ENCODE data around the gene SRRM2.

The SRRM2 gene

DNA sequence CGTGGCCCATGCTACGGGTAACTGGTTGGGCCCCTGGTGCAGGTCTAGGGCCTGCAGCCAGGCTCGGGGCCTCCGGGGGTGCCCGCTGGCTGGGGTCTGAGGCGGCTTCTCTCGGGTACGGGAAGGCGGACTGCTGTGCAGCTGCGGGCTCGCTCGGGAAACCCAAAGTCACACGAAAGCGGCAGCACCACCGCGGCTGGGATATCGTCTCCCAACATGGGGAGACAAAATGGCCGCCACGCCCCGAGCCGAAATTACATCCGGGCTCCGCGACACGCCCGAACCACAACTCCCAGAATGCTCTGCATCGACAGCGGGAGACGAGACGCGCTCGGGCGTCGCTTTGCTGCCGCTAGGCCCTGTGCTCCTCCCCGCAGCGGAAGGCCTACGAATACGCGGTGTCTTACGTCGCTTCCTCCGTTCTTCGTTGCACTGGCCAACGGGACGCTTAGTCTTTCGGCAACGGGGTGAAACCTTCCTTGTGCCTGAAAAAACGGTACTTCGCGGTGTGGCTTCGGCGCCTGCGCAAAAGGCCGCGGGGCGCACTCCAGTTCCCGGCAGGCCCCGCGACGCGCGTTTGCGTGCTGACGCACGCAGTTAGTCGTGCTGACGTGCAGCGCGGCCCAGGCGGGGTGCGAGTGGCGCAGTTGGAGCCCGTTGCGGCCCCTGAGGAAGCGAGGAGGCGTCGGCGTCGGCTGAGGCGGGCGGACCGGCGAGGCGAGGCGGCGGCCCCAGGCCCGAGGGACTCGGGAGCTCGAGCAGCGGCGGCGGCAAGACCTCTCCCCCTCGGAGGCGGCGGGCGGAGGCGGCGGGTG lies at the start of gene SRRM2:
Gene SRRM2, plus strand, starts transcription at position 604 of the 815 bp plus-strand sequence. CDS start 3,727 bp downstream, outside the sequence.
- peak; percentile 81 for DNase-seq

DNA sequence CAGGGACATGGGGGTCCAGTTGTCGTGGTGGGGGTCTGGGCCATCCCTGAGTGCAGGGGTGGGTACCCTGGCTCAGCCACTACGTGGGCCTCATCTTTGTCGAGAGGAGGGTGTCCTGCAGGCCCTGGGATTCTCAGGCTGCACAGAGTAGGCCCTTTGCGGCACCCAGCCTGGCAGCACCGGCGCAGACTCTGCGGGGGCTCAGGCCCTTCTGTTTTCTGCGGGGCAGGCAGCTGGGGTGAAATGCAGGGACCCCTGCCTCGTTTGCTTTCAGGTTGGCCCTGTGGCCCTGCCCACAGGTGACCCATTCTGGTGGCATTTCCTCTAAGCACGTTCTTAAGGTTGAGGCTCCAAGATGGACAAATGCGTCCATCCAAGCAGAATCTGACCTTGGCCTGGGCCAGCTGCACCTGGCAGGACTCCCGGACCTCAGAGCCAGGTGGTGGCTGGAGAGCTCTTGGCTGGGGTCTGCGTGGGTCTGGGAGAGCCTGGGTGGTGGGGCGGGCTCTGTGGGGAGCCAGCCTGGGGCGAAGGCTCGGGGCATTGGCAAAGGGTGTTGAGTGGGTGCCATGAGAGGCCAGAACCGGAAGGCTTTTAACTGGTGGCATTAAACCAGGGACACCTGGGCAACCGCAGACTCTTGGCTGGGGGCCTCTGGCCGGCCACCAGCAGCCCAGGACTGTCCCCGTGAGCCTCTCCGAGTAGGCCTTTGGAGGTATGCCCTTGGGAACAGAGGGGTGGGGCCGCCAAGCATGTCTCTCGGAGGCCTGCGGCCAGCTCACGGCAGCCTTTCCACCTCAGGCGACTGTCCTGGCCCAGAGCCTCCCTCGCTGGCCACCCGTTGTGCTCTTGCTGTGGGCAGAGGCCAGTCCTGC lies 49.3 kb upstream of the SRRM2 start:
- DNase-seq, result no peak

DNA sequence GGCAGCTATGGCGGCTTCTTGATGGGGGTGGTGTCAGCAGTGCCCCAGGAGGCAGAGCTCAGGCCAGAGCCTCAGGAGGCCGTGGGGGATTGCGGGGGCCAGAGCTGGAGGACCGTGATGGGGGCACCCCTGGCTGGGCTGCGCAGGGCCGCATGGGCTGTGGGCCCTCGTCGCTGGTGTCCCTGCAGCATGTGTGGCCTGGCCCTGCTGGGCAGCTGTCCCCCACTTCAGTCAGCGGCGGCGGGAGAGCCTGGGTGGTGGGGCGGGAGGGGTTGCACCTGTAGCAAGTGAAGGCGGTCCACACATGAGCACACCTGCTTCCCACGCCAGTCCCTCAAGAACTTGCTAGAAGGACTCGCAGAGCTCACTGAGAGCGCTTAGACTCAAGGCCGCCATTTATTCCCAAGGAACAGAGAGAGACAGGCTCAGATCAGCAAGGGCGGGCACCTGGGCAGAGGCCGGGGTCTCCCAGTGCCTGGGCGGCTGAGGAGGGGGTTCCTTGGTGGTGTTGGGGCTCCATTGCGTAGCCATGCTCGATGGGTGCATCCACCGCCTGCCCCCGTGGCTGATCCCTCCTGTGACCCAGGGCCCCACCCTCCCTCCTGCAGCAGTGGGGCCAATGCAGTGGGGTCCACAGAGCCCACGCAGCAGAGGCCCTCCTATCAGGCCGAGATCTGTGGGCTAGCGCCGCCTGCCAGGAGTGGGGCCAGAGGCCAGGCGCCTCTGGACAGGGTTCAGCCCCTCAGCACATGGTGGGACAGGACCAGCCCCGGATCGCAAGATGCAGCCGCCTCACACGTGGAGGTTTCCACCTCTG lies 48.1 kb upstream of the SRRM2 start:
- no peak for DNase-seq

DNA sequence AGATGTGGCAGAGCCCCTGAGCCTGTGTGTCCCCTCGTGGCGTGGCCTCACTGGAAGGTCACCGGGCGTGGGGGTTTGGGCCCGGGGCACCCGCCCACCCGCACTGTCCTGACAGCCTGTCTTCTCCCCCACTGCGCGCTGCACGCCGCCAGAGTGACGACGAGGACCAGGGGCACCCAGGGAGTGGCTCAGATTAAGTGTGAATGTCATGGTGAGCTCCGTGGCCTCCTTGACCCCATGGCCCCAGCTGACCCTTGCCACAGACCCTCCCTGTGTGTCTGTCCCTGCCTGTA lies 47.5 kb upstream of the SRRM2 start:
- DNase-seq, result no peak

DNA sequence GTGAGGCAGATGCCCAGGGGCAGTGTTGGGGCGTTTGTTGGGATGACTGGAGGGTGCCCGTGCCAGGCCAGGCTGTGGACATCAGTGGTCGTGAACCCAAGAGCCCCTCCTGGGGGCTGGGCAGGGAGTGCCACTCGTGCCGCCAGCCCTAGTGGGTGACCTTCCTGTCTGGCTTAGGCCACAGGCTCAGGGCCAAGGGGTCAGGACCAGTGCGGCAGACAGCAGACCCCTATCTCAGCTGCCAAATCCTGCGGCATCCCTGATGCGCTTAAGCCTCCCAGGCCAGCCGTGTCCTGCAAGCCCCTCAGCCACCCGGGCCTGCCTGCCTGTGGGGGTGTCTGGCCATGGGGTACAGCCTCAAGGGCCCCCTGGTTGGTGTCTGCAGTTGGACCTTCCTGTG lies 47.1 kb upstream of the SRRM2 start:
- no peak for DNase-seq

DNA sequence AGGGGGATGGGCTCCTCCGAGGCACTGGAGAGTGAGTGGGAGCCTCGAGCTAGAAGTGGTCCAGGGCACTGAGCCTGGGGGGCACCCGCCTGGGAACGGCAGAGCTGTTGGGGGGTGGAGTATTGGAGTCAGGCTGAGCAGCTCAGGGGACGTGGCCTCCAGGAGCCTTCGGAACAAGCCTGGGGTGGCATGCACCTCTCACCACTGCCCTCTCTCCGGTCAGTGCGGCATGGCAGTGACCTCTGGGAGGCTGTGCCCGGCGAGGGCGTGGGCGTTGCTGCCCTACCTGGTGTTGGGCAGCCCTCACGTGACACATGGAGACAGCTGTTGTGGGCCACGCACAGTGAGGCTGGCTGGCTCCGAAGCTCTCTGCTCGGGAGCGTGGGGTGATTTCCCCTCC lies 46.4 kb upstream of the SRRM2 start:
- DNase-seq, result no peak

DNA sequence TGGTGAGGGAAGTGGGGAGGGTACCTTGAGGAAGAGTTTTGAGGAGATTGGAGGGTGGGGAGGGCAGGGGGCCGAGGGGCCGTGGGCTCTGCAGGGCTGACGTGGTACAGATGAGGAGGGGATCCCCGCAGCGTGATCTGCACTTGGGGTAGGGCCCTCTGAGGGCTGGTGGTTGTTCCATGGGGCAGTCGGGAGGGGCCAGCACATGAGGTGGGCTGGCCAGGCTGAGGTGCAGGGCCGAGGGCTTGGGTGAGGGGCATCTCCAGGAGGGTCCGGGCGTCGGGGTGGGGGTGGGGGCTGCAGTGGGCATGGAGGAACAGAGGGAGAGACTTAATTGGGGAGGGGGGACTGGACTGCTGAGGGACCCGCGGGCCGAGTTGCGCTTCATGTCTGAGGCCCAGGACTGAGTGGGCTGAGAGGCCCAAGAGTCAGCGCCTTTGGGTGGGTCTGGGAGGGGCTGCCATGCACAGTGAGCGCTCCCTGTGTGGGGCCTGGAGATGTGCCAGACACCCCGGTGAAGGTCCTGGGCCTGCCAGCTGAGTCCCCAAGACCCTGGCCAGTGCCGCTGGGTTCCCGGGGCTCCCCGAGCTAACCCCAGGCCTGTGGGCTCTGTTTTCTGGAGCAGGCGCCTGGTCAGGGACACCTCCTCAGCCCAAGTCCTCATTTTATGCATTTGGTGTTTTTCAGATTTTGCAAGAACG lies 45.7 kb upstream of the SRRM2 start:
- no peak for DNase-seq

DNA sequence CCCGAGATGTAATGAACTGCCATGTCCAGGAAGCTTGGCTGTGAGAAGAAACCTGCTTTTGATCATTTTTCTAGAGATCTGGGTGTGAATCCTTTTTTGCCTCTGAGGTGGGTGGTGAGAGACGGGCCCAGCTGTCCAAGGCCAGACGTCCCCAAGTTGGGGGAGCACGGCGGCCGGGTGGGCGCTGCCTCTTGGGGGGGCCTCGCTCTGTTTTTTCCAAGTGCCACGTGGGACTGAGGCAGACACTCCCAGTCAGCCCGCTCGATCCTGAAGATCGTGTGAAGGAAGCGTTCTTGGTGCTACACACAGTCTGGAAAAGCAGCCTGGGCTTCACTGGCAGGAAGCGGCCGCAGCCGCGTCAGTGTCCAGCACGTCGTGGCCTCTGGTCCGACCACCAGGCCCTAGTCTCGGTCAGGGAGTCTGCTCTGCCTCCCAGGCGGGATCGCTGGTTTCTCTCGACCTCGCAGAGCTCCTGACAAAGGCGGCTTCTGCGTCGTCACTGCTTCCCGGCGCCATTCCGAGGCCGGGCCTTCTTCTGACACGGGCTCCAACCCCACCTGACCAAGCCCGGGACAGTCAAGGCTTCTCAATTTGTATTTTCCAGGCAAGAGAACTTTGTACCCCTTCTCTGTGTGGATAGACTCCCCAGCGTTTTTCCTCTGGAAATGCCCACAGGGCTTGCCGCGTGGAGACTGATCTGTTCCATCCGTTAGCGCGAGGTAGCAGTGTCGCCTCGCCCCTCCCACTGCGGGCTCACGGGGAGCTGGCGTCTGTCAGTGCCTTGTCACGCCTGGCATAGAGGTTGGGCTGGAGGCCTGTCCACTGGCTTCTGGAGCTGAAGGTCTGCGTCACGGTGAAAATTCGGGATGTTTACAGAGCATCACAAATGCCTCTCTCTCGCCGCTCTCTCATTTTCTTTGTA lies 44.8 kb upstream of the SRRM2 start:
- no peak for DNase-seq

DNA sequence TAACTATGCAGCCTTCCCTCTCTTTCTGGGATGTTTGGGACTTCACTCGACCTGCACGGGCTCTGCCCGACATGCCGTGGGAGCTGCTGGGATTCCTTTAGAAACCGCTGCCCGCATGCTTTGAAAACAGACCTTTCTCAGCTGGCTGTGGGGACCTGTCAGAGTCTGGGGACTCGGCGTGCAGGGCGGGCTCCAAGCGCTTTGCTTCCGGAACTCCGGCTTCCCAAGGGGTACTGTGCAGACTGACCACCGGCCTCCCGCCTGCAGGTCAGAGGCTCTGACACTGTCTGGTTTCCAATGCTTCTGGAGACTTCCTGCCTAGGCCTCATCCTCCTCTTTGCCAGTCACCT lies 44.2 kb upstream of the SRRM2 start:
- DNase-seq, result no peak

DNA sequence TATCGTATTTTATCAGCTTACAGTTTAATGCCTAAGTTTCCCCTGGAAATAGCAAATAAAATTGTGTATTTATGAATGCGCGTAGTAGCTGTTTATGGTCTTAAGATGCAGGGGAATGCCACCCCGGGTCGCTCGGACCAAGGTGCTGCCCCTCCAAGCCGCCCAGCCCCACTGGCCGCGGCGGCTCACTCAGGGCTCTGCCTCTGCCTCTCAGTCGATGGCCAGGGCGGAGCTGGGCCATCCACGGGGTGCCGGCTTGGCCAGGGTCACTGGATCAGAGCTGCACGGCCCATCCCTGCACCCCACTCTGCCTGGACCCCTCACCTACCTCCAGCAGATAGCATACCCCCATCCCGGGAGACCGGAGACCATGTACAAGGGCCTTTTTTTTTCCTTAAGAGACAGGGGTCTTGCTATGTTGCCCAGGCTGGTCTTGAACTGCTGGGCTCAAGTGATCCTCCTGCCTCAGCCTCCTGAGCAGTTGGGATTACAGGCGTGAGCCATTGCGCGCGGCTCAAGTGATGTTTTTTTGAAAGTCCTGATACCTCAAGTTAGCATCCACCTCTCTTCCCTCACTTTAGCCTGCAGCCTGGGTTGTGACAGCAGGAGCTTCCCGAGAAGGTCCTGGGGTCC lies 43.4 kb upstream of the SRRM2 start:
- no peak for DNase-seq

DNA sequence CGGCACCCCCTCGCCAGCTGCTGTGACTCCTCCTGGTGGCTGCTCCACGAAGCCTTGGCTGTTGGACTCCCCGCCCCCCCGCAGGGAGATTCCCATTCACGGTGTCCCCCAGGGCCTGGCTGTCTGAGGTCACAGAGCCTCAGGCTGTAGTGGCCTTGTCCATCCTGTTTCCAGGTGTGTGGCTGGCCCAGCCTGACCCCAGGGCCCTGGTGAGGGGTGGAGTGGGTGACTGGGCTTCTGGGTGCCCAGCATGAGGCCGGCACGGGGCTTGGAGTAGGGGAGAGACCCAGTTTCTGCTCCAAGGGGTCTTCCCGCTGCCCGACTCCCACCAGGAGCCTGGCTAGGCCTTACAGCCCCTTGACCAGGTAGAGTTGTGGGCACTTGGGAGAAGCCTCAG lies 42.9 kb upstream of the SRRM2 start:
- DNase-seq, result no peak

DNA sequence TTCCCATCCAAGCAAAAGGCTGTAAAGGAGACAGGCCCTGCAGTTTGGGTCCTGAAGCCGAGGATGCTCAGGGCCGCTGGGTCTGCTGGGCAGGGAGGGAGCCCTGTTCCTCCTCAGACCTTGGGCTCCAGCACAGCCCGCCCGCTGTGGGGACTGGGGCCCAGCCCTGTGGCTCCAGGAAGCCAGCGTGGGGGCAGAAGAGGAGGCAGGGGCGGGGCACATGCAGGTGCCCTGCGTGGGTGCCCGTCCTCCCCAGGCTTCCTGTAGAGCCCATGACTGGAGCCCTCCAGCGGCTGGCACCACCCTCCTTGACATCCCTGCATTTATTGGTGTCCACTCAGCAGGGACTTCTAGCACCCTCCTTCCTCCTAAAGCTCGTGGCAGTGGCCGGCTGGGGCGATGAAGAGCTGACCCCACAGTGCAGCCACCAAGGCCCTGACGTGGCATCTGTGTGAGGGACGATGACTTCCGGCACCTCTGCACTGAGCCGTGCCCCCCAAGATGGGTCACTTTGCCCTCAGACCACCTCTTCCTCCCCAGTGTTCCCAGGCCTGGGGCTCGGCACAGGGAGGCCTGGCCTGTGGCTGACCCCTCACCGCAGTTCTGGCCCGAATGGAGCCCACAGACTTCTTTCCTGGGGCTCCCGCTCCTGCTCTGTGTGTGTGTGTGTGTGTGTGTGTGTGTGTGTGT lies 42.3 kb upstream of the SRRM2 start:
- no peak for DNase-seq

DNA sequence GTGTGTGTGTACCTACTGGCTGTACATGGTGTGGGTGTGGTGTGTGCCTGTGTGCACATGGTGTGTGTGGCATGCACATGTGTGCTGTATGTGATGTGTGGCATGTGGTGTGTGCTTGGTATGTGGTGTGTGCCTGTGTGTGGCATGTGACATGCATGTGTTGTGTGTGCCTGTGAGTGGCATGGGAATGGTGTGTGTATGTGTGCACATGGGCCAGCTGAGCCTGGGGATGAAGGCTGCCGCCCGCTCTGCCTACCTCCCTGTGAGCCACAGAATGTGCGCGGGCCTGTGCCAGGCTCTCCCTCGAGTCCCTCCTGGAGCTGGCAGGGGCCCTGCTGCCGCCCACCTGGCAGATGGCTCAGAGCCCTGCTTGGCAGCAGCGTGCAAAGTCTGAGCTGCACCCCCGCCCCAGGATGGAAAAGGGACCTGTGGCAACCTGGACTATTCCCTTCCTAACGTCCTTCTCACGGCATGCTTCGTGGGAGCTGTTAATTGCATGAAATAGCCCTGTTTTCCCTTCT lies 41.7 kb upstream of the SRRM2 start:
- DNase-seq, result no peak

DNA sequence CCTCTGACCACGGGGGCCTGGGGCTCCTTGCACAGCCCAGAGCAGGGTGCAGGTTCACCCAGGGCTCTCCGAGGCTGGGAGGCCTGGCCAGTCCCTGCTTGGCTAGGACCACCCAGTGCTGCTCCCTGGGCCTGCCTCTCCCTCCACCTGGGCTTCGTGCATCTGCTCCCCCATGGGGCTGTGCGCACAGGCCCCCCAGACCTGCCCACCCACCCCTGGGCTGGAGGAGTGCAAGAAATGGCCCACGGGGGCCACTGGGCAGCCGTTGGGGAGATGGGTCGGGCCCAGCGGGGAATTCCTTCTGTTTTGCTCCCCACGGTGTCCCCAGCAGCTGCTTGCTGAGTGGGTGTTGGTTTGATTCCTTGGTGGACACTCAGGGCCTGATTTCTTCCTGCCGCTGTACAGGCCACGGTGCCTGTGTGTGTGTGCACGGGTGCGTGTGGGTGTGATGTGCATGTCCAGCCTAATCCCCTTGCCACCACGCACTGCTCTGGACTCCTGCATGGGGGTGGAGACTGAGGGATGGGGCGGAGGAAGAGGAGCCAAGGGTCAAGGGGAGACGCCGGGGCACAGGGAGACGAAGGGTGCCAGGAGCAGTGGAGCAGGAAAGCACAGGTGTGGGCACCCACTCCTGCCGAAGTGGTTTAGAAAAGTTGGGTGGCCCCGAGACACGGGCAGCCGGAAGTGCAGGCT lies 40.9 kb upstream of the SRRM2 start:
- DNase-seq, result no peak

DNA sequence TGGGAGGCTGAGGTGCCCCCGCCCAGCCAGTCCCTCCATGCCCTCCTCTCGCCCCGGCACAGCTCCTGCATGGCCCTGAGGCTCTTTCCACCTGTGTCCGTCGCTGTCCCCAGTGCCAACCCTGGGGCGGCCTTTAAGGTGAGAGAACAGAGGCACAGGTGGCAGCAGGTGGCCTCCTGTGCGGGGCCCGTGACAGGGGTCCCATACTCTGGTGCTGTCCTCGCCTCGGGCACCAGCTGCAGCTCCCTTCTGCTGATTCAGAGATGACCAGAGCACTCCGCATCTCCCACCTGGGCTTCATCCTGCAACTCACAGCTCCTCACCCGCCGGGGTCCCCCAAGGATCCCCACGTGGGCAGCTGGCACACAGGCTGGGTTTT lies 40.4 kb upstream of the SRRM2 start:
- DNase-seq, result no peak

DNA sequence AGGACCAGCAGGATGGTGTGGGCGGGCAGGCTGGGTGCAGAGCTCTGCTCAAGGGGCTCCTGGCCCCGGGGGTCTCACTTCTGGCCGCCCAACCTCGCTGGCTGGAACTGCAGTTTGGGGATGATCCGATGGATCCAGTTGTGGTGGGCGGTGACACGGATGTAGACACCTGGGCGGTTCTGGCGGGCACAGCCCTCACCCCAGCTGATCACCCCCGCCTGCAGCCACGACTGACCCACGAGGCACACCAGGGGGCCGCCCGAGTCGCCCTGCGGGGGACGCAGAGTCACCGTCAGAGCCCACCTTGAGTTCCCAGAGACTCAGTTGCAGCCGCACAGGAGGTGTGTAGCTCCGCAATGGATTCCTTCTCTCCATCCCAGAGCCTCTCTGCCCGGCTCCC lies 39.9 kb upstream of the SRRM2 start:
- no peak for DNase-seq

DNA sequence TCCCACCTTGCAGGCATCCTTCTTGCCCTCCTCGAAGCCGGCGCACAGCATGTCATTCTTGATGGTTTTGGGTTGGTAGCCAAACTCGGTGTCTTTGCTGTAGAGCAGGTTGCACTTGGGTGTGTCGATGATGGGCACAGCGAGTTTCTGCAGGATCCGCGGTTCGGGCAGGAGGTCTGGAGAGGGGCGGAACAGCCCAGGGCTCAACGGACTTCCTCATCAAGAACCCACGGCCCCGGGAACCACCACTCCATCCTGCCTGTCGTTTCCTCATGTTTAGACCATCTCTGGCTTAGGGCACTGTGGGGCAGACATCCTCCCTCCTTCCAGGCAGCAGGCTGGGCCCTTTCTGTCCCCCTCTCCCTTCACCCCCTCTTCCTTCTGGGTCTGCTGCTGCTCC lies 38.9 kb upstream of the SRRM2 start:
- DNase-seq, result no peak

DNA sequence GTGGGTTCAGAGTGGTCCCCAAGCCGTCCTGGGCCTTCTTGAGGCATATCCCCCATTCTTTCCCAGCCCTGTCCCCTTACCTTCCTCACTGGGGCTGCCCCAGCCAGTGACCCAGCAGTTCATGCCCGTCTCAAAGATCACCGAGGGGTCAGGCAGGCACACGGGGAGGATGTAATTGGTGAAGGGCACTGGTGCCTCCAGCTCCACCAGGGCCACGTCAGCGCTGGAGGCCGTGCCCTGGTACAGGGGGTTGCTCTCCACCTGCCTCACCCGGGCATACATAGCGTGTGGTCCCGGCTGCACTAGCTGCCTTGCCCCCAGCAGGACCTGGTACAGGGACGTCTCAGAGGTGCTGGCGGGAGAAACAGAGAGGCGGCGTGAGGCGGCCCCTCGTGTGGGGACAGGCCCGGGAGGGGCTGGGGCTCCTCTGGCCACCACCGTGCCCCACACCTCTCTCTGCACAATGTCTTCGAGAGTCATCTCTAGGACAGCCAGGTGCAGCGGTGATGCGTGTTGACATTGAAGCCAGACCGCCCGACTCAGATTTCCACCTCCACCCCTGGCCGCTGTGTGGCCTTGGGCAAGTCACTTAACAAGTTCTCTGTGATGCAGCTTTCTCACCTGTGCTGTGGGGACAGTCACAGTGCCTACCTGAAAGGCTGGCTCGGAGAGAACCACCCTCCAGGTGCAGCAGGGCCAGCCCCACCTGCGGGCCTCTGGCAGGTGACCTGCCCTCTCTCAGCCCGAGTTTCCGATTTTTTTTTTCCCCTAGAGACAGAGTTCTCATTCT lies 38.3 kb upstream of the SRRM2 start:
- DNase-seq, result no peak

DNA sequence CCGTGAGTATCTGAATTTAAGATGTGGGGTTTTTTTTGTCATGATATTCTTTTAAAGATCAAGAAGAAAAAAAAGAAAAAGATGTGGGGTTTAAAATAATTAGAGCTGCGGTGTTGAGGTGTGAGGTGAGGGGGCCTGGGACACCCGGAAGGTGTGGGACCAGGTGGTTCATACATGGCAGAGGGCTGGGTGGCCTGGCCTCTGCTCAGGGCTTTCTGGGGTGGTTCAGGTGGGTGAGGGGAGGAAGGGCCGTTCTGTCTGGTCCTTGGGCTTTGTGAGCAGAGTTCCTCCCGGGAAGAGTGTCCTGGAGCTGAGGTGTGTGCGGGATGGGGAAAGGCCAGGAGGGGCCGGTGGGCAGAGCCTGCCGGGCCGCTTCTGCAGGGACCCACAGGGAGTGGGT lies 37.4 kb upstream of the SRRM2 start:
- no peak for DNase-seq

Measured in NCI-H187 treated with DMSO at 0.1 percent for 48 hours (cell line).